Measurements from ENCODE around the gene PCBP3.
"Not testable (repeated sequence)": the region's sequence is repeated elsewhere in the genome, so short reads cannot be mapped to it uniquely, and the experiment has no call there.

The PCBP3 gene

DNA sequence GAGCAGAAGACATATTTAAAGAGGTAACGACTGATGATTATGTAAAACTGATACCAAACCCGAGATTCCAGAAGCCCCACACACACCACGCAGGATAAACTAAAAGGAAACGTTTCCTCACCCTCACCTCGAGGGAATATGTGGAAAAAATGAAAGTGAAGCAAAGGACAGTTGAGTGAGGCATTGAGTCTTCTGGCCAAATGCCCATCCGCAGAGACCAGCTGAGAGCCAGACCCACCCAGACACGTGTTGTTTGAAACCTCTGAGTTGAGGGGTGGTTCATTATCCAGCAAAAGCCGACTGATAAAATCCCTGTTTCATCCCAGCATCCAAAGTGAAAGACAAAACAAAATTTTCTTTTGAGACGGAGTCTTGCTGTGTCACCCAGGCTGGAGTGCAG lies 29.6 kb upstream of the PCBP3 start:
- no peak for DNase-seq (ENCODE audit: low read depth)

DNA sequence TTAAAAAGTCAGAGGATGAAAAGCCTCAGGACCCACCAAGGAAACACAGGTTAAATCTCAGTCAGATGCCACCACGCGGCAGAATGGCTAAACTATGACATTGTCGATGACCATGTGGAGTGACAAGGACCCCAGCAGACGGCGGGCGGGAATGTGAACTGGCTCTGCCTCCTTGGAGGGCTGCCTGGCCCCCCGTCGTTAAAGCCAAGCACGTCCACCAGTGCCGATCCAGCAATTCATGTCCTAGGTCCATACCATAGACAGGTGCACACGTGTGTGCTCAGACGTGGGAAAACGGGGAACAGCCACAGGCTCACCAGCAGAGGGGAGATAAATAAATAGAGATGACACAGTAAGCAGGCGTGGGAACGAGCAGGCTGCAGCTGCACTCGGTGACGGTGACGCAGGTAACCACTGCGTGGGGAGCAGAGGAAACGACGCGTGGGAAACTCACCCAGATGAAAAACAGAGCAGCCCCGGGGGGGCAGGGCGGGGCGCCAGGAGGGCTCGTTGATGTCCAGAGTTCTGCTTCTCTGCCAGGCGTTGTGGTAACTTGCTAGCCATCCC lies 28.3 kb upstream of the PCBP3 start:
- DNase-seq (ENCODE audit: low read depth) = peak; percentile 55

GRCh38 chr21:45617021-45617921 lies 26.3 kb upstream of the PCBP3 start:
- DNase-seq (ENCODE audit: low read depth) = no peak

GRCh38 chr21:45618287-45618686 lies 25.2 kb upstream of the PCBP3 start:
- DNase-seq (ENCODE audit: low read depth) = no peak

GRCh38 chr21:45618846-45619485 lies 24.6 kb upstream of the PCBP3 start:
- no peak for DNase-seq (ENCODE audit: low read depth)

GRCh38 chr21:45620201-45620923 lies 23.2 kb upstream of the PCBP3 start:
- DNase-seq (ENCODE audit: low read depth) = no peak

- DNase-seq (ENCODE audit: low read depth) = not testable (repeated sequence)
Observed at GRCh38 chr21:45621435-45622331, 21.8 kb upstream of the PCBP3 start.

DNA sequence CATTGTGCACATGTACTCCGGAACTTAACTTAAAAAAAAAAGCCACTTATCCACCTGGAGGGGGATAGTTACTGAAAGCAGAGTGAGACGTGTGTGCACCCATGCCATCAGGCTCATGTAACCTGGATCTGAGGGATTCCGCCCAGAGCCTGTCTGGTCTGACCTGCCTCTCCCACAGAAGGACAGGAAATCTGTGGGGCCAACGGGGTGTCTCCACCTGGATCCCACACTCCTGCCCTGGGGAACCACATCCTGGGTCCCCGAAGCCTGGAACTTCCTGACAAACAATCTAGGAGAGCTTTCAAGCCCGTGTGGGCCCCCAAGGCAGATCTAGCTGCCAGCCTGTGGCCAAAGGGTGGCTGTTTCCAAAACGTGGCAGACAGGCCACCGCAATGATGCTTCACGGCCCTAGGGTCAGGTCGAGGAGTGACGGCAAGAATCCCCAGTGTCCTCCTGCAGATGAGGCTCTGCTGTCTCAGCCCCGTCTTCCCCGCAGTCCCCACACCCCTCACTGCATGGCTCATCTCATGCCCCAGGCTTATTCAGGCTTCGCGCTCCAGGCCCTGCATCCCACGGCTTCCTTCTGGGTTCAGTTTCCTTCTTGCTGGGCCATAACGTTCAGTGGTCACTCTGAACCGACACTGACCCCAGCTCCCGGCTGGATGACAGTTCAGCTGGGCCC lies 21.0 kb upstream of the PCBP3 start:
- DNase-seq (ENCODE audit: low read depth) = no peak

DNA sequence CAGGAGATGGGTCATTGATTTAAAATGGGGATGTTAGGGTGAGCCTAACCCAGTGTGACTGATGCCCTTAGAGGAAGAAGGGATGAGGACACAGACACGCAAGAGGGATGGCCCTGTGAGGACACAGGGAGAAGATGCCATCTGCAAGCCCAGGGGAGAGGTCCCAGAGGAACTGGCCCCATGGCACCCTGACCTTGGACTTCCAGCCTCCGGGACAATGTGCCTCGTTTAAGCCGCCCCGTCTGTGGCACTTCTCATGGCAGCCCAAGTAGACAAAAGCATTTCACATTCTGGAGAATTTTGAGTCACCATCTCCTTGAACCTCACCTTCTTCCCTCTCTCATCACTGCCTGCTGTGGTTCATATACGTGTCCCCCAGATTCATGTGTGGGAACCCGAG lies 20.1 kb upstream of the PCBP3 start:
- no peak for DNase-seq (ENCODE audit: low read depth)

DNA sequence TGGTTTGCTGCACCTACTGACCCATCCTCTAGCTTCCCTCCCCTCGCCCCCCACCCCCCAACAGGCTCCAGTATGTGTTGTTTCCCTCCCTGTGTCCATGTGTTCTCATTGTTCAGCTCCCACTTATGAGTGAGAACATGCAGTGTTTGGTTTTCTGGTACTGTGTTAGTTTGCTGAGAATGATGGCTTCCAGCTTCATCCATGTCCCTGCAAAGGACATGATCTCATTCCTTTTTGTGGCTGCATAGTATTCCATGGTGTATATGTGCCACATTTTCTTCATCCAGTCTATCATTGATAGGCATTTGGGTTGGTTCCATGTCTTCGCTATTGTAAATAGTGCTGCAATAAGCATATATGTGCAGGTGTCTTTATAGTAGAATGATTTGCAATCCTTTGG lies 17.4 kb upstream of the PCBP3 start:
- not testable (repeated sequence) for DNase-seq (ENCODE audit: low read depth)

- DNase-seq (ENCODE audit: low read depth) = no peak
Observed at GRCh38 chr21:45629046-45629981, 14.2 kb upstream of the PCBP3 start.

DNA sequence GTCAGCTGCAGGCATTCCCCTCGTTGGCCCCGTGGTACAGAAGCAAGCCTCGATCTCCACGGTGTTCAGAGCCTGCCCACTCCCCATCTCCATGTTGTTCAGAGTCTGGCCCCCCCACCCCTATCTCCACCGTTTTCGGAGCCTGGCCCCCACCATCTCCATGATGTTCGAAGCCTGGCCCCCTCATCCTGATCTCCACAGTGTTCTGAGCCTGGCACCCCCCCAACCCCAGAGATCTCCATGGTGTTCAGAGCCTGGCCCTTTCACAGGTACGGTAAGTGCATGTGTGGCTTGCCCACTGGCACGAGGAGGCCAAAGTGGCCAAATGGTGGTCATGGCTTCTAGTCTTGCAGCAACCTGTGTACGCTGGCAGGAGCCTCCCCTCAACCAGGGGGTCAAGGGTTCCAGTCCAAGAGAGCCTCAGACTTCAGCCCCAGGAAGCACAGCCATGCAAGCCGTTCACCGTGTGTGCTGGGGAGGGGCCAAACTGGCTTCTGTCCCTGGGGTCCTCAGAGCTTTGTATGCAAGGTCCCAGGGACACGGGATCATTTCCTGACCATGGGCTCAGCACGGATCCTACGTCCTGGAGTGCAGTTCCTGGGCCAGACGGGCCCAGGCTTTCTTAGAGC lies 13.3 kb upstream of the PCBP3 start:
- no peak for DNase-seq (ENCODE audit: low read depth)

DNA sequence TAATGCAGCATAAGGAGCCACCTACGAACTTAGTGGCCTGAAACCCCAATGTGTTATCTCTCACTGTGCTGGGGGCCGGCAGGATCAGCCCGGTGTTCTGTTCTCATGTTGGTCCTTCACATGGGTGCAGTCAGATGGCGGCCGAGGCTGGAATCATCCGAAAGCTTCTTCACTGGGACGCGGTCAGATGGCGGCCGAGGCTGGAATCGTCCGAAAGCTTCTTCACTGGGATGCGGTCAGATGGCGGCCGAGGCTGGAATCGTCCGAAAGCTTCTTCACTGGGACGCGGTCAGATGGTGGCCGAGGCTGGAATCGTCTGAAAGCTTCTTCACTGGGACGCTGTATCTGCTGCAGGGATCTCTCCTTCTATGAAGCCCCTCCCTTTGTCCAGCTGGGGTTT lies 12.6 kb upstream of the PCBP3 start:
- no peak for DNase-seq (ENCODE audit: low read depth)

DNA sequence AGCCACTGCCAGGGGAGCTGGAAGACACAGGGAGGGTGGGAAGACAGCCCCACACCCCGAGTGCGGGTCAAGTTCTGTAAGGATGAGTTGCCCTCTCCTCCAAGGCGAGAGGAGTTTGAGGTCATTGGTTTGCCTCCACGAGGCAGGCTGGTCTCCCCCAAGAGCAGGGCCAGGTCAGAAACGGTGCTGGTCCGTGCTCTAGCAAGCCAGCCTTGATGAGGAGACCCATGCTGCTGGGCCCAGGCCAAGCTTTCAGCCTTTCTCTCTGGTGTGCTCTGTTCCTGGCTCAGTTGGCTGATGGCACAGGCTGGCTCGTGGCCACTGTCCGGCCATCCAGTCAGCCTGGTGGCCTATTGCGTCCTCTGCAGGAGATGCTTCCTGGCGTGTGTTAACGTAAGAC lies 12.0 kb upstream of the PCBP3 start:
- no peak for DNase-seq (ENCODE audit: low read depth)

GRCh38 chr21:45632160-45632559 lies 11.4 kb upstream of the PCBP3 start:
- no peak for DNase-seq (ENCODE audit: low read depth)

- DNase-seq (ENCODE audit: low read depth) = no peak
Observed at GRCh38 chr21:45632637-45633251, 10.8 kb upstream of the PCBP3 start.

DNA sequence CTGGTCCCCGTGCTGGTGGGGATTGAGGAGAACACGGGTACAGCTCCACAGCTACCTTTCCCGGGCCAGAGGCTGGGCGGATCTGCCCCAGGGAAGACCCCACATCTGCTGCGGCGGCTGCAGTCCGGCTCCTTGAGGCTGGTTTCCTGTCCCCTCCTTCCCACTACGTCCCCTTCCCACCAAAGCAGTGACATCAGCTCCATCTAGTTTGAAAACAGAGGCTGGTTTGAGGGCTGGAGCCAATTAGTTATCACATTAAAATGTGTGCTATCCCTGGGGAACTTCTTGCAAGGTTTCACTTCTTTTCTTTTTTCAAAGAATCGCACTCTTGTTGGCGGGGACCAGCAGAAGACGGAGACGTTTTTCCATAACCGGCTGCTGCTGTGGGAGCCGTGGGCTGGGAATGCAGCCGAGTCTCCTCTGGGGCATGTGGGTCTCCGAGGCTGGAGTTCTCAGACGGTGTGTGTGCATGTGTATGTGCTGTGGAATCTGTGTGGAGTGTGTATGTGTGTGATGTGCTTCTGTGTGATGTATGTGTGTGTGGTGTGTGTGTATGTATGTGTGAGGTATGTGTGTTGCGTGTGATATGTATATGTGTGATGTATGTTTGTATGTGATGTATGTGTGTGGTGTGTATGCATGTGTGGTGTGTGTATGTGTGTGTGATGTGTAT lies 8.9 kb upstream of the PCBP3 start:
- DNase-seq (ENCODE audit: low read depth) = no peak

Data from stimulated activated CD8-positive, alpha-beta memory T cell treated with anti-CD3 and anti-CD28 coated beads, Interleukin-15, amount 100 ng/mL, for 24 hours (primary cell).